CD4-positive, alpha-beta T cell treated with Interleukin-21 for 1 hour (primary cell): ENCODE results near the gene PHACTR2.
"Not testable (repeated sequence)": the region's sequence is repeated elsewhere in the genome, so short reads cannot be mapped to it uniquely, and the experiment has no call there.

Source experiments
- DNase-seq: peaks from one replicate; pipeline ENCODE4 v3.0.0-alpha.2; 2020

Gene PHACTR2

DNA sequence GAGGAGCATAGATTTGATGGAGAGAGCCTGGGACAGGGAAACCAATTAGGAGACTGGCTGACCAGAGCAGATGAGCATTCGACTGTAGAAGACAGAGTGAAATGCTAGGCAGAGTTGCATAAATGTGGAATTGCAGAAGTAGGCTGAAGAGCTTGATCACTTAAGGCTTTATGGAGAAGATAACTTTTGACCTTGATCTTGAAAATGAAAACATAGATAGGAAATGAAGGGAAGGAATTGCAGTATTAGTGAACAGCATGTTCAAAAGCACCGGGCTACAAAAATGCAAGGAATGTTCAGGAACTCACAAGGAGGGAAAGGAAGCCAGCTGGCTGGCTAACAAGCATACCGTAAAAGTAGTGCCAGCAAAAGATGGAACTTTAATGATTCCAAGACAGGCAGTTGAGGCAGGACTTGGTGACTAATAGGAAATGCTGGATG lies 144.8 kb downstream of the PHACTR2 start:
- DNase-seq: no peak

DNA sequence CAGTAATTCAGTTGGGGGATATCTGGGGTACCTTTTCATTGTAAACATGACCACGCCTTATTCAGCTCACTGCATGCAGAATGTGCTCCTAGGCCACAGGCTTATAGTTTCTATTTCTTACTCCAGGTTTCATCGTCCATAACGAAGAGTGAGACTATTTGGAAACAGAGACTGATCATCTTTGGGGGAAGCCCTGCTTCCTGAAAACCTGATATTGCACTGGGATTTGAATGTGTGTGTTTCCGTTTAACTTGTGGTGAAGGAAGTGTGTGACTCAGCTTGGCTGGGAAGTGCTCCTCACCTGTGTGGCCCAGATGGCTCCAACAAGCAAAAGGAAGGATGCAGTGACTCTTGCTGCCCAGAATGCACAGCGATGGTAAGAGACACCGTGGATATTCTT lies 145.8 kb downstream of the PHACTR2 start:
- DNase-seq: no peak

GRCh38 chr6:143828572-143828971 lies 150.8 kb downstream of the PHACTR2 start:
- no peak for DNase-seq

DNA sequence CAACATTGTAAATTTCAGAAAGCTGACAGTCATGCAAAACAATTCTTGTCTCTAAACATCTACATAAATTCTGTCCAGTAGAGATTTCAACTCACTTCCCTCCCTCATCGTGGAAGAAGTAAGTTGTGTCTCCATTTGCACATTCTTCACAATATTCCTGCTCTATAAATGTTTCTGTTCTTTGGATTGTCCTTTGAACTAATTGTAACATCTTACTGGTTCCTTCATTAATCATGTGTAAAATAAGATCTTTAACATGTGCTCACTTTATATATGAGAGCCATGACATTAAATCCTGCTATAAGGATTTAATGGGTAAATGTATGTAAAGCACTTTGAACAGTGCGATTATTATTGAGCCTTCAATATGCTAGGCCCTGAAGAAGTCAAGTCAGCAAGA lies 158.4 kb downstream of the PHACTR2 start:
- no peak for DNase-seq

DNA sequence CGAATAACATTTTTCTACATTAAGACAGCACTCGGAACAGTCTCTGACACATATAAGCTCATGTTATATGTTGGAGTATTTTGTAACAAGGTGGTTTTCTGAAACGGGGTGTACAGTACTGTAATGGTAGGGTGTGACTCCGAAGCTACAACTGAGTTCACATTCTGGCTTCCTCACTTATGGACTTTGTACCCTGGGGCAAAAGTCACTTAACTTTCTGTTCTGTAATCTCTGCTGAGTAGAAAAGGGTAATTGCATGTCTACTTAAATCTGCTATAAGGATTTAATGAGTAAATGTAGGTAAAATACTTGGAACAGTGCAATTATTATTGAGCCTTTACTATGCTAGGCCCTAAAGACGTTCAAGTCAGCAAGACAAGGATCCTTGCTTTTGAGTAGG lies 160.6 kb downstream of the PHACTR2 start:
- DNase-seq: no peak

GRCh38 chr6:143839196-143839595 lies 161.4 kb downstream of the PHACTR2 start:
- no peak for DNase-seq

GRCh38 chr6:143840595-143841265 lies 163.0 kb downstream of the PHACTR2 start:
- DNase-seq: no peak

- DNase-seq: no peak
Measured at GRCh38 chr6:143842461-143842901, 164.7 kb downstream of the PHACTR2 start.

DNA sequence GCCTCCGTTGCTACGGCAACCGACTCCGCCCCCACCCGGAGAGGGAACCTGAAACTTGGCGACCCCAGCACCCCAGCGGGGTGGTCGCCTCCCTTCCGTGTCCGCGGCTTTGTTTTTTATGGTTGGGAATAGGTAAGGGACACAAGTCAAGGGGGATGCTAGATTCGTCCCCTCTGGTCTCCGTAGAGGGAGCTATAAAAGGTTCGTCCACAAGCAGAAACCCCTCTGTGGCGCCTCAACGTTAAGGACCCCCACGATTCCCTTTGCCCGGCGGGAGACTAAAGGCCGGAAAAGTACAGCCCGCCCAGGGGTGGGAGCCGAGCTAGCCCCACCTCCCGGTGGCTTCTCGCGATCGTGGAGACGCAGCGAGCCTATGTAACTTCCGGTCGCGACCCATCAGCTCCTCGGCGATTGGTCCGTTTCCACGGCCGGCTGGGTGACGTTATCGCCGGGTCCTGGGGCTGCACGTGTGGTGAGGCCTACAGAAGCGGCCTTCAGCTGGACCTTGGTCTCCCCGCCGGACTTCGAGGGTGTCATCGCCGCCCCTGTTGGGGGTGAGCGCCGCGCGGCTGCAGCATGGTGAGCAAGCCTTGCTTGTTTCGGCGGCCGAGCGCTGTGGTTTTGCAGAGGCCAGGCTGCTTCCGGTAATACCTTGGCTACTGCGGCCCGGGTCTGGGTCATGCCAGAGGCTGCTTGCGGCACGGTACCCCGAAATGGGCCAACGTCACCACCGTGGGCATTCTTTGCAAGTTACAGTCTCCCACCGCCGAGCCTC lies 165.3 kb downstream of the PHACTR2 start, which contains the start of gene LTV1:
TSS of gene LTV1 (plus strand) at position 437 of the 775 bp plus-strand sequence. CDS start at position 577, 140 bp downstream.
- DNase-seq: peak; percentile 94

DNA sequence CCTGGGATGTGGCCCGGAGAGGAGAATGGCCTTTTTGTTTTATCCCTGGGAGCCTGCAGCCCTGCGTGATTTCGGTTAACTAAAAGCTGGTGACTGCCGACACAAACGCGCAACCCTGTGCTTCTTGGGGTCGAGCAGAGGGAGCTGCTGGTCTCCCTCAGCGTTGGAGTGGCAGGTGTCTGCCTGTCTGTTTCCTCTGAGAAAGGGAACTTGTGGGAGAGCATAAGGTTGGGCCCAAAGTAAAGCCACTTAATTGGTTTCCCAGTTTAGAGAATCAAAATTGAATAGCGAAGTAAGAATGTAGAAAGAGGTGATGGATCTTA lies 165.9 kb downstream of the PHACTR2 start:
- DNase-seq: no peak

DNA sequence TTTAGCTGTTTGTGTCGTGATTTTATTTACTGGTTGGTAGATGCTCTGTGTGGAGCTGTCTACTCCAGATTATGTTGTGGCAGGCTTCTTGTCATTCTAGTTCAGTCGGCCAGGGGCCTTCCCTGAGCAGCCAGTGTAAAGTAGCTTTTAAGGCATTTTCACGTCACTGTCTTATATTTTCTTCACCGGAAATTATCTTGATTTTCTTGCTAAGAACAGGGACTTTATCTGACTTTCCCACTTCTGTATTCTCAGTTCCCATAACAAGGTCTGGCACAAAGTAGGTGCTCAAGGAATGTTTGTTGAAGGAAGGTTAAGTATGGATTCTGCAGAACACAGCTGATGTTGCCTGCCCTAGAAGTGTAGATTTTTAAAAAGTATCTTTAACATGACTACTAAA lies 166.2 kb downstream of the PHACTR2 start:
- DNase-seq: peak; percentile 14

DNA sequence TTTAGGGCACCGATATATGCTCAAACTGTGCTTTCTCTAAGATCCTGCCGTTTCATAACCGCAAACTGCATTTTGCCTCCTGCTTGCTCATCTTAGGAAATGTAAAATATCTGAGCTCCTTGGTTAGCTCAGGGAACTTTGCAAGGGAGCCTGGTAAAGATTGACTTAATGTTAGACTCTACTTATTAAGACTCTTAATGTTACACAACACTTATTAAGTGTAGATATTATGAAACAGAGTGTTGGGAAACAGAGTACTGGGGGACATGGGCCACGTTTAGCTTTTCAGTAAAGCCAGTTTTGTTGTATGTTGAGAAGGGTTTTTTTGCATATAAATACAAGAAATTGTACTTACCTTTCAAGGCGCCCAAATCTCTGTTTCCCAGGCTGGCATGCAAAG lies 167.3 kb downstream of the PHACTR2 start:
- DNase-seq: no peak

DNA sequence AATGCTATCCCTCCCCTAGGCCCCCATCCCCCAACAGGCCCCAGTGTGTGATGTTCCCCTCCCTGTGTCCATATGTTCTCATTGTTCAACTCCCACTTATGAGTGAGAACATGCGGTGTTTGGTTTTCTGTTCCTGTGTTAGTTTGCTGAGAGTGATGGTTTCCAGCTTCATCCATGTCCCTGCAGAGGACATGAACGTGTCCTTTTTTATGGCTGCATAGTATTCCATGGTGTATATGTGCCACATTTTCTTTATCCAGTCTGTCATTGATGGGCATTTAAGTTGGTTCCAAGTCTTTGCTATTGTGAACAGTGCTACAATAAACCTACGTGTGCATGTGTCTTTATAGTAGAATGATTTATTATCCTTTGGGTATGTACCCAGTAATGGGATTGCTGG lies 173.9 kb downstream of the PHACTR2 start:
- not testable (repeated sequence) for DNase-seq

DNA sequence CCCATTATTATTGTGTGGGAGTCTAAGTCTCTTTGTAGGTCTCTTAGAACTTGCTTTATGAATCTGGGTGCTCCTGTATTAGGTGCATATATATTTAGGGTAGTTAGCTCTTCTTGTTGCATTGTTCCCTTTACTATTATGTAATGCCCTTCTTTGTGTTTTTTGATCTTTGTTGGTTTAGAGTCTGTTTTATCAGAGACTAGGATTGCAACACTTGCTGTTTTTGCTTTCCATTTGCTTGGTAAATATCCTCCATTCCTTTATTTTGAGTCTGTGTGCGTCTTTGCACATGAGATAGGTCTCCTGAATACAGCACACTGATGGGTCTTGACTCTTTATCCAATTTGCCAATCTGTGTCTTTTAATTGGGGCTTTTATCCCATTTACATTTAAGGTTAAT lies 177.3 kb downstream of the PHACTR2 start:
- not testable (repeated sequence) for DNase-seq

GRCh38 chr6:143856762-143857161 lies 179.0 kb downstream of the PHACTR2 start:
- DNase-seq: not testable (repeated sequence)

DNA sequence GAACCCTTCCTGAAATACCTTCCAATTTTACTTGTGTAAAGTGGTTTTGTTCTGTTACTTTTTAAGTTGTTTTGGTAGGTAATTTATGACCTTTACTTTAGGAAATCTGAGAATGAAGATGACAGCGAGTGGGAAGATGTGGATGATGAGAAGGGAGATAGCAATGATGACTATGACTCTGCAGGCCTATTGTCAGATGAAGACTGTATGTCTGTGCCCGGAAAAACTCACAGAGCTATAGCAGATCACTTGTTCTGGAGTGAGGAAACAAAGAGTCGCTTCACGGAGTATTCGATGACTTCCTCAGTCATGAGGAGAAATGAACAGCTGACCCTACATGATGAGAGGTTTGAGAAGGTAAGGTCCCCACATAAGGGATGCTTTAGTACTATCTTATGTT lies 179.9 kb downstream of the PHACTR2 start:
- no peak for DNase-seq

- no peak for DNase-seq
Measured at GRCh38 chr6:143859891-143860660, 182.3 kb downstream of the PHACTR2 start.

- DNase-seq: no peak
Measured at GRCh38 chr6:143863771-143864170, 186.0 kb downstream of the PHACTR2 start.

DNA sequence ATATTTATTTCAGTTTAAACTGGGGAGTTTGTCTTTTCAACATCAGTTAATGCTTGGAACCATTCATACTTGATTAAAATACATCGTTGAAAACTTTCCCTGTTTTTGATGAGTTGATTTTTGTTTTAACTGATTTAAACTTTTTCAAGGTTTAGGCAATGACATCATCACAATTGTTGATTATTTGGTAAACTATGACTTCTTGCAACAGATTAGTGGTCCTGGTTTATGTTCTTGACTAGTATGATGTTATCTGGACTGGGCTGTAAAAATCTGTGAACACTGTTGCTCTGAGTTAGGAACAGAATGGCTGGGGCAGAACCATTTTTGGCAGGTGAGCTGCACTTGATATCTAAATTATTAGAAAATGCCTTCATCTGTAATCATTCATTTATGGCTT lies 186.5 kb downstream of the PHACTR2 start, which contains the start of gene ZC2HC1B:
TSS of gene ZC2HC1B (plus strand) at position 241 of the 400 bp plus-strand sequence. CDS start at position 307, 66 bp downstream.
- no peak for DNase-seq

DNA sequence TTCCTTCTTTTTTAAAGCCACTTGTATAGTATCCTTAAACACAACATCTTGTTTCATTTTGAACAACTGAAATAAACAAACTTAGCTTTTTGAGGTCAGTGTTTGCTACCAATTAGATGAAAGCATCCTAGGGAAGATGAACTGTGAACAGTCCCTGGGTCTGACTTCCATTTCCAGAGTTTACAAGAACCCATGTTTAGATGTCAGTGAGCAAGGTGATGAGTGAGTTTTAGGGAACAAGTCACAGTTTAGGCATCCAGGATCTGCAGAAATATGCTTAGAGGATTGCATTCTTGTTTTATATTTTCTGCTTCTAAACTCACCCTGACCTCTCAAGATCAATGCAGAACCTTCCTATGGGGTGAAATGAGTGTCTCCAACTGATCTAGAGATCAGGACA lies 189.5 kb downstream of the PHACTR2 start:
- no peak for DNase-seq

- not testable (repeated sequence) for DNase-seq
Measured at GRCh38 chr6:143868808-143869207, 191.0 kb downstream of the PHACTR2 start.

- not testable (repeated sequence) for DNase-seq
Measured at GRCh38 chr6:143871202-143871730, 193.5 kb downstream of the PHACTR2 start.

GRCh38 chr6:143872201-143872600 lies 194.4 kb downstream of the PHACTR2 start:
- peak; percentile 11 for DNase-seq
